NCI-H446 treated with DMSO at 0.1 percent for 48 hours (cell line): Measurements from ENCODE around the gene OPRD1.
"Not testable (repeated sequence)": the region's sequence is repeated elsewhere in the genome, so short reads cannot be mapped to it uniquely, and the experiment has no call there.

Experiments
- DNase-seq: peaks from one replicate; lab custom pipeline; 2025; lab: John Stamatoyannopoulos, UW

The OPRD1 gene

DNA sequence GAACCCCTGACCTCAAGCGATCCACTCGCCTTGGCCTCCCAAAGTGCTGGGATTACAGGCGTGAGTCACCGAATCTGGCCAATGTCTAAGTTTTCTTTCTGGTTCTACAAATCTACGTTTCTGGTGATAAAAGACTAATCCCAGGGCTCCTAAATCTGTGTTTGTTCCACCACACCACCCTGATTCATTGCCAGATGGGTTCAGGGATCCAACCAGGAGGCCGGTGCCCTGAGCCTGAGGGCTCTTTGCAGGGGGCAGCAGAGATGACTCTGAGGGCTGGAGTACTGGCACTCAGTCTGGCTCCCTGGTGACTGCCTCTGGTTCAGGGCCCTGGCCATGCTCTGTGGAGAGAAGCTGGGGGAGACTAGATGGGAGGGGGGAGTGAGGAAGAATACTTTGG lies 10.5 kb upstream of the OPRD1 start:
- DNase-seq = no peak

DNA sequence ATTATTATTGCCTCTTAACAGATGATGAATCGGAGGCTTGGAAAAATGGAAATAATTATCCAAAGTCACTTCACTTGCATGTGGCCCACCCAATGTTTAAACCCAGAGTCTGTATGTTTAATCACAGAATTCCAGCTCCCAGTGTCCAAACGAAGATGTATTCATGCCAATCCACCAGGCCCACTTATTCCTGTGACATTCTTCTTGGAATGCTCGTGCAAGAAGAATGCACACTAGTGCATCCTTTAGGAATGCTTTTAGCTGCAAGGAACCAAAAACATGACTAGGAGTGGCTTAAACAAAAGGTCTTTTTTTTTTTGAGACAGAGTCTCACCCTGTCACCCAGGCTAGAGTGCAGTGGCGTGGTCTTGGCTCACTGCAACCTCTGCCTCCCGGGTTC lies 8.9 kb upstream of the OPRD1 start:
- no peak for DNase-seq

DNA sequence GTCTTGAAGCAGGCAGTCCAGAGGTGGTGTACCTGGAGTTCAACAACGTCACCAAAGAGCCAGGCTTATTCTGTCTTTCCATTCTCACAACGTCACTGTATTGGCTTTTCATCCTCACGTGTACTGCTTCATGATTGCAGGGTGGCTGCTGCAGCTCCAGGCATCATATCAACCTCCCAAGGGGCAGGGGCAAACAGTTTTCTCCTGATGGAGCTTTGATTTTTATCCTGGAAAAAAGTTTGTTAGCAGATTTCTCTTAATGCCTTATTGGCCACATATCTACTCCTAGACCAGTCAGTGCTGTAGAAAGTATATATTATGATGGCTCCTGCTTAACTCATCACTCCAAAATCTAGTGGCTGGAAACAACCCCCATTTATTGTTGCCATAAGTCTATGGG lies 8.3 kb upstream of the OPRD1 start:
- DNase-seq = no peak

DNA sequence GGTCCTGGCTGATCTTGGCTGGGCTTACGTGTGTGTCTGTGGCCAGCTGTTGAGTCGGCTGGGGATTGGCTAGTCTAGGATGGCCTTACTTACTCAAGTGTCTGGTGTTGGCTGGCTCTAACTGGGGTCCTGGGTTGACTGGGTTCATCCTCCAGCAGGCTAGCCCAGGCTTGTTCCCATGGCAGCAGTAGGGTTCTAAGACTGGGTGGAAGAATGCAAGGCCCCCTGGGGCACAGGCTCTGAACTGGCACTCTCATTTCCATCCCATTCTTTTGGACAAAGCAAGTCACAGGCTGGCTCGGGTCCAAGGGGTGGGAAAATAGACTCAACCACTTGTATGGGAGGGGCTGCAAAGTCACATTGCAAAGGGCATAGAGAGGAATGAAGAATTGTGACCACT lies 7.9 kb upstream of the OPRD1 start:
- DNase-seq = peak; percentile 80

DNA sequence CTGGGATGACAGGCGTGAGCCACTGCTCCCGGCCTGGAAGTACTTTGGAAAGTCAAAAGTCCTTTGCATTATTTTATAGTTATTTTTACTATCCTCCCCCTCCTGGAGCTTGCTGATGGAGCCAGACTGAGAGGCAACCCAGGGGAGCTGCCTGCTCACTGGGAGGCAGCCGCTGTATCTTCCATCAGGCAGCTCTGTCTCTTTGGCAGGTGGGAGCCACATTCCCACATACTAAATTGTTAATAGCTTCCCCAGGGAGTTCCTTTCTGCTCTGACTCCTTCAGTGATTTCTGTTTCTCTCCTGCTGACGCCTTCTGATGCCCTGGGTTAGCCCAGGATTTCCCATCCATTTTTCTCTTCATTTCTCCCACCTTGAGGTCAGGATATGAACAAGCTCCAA lies 4.9 kb upstream of the OPRD1 start:
- DNase-seq = no peak

DNA sequence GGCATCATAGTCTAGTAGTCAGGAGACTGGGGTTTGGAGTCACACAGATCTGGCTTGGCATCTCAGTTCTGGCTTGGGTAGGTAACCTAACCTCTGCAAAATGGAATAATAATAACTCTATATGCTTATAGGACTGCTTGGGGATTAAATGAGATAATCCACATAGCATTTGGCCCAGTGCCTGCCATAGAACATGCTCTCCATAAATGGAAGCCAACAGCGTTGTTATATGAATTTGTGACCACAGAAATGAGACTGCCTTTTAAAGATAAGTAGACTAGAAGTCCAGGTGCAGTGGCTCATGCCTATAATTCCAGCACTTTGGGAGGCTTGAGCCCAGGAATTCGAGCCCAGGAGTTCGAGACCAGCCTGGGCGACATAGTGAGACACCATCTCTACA lies 4.0 kb upstream of the OPRD1 start:
- DNase-seq = no peak

DNA sequence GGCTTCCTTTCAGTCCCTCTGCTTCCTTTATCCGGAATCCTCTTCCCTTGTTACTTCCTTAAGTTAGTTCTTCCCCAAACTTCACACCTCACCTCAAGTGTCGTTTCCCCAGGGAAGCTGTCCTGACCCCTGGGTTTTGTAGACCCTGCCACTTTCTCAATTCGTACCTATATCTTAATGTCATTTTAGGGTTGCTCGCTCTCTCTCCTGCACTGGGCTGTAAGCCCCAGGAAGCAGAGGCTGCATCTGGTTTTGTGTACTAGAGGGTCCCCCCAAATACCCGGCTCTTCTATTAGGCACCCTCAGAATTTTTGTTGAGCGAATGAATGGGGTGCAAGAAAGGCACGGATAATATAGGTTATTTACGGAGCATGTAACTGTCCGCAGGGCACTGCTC lies 603 bp upstream of the OPRD1 start:
- DNase-seq = no peak

DNA sequence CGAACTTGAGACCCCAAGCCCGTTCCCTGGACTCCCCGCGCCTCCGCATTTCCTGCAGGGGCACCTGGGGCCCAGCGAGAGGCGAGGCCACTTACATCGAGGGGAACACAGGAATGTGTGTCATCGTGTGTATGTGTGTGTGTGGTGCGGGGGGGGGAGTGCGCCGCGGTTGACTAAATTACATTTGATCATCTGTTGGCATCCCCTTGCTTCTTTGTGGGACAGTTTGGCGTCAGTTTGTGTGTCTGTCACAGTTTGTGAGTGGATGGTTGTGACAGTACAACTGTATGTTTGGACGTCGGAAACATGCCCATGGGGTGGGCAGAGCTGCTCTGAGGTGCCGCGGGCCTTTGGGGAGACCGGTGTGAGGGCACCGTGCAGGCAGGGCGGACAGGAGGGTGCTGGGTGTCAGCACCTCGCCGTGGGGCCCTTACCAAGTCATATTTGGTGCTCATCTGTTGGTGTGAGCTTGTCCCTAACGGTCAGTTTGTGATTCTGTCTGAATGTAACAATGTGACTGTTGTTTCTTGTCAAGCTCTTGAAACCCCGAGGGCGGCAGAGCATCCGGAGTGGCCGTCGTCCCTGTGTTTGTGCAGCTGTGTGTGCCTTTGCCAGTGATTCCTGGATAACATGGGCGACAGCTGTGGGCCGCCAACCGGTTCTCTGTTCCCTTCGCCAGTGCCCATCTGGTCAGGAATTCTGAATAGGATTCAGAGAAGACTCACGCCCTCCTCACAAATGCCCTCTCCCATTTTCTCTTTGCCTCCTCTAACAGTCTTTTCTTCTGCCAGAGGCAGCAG lies 899 bp downstream of the OPRD1 start:
- DNase-seq = no peak

DNA sequence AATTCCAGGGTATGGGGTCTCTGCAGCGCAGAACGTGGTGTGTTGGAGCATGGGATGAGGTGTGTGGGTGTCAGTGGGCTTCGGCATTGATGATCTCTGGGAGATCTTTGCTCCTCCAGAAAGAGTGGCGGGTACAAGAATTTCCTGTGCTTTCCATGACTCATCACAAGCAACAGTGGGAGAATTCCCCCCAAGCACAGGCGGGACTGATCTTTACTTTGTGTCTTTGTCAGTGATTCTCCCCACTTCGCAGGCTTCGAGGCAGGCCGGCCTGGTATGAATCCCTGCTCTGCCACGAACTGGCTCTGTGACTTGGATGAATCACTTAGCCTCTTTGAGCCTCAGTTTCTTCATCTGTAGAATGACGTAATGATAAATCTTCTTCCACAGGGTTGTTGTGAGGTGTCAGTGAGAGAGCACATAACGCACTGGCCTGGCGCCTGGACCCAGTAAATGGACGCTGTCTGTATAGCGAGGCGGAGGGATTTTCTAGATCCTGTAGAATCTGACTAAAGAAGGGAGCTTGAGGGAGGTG lies 2.0 kb downstream of the OPRD1 start:
- no peak for DNase-seq

DNA sequence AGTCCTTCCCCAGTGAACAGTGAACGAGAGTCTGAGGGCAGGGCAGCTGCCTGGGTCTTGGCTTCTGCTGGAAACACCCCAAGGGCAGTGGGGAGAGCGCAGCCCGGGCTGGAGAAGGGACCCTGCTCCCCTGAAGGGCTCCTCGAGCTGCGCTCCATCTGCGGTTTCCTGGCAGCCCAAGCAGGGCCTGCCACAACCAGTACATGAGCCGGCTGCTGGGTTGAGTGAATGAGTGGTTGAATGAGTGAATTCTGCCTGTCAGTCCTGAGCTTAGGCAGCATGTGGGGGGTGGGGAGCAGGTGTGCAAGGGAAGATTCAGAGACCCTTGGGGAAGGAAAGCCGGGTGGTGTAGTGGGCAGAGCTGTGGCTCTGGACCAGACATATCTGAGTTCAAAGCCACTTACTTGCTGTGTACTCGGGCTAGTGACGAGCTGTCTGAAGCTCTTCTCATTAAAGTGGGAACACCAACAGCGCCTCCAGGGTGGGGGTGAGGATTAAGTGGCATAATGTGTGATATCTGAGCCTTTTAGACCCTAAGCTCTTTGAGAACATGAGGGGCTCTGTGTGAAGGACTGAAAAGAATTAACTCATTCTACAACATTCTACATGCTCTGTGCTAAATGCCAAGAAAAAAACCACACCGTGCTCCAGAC lies 3.7 kb downstream of the OPRD1 start:
- DNase-seq = no peak

DNA sequence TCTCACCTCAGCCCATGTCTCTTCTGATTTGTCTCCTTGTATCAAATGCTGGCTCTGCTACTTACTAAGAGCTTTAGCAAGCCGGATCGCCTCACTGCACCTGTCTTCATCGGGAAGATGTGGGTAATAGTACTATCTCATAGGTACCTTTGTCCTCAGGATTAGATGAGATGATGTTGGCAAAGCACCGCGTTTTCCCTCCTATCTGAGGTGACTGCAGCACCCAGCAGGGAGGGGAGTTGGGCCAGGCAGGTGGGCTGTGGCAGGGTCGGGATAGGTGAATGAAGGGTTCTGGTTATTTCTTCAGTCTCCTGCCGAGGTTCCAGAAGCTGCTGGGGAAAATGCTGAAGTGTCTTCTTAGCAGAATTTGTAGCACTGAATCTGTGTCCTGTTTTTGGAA lies 5.2 kb downstream of the OPRD1 start:
- DNase-seq = no peak

DNA sequence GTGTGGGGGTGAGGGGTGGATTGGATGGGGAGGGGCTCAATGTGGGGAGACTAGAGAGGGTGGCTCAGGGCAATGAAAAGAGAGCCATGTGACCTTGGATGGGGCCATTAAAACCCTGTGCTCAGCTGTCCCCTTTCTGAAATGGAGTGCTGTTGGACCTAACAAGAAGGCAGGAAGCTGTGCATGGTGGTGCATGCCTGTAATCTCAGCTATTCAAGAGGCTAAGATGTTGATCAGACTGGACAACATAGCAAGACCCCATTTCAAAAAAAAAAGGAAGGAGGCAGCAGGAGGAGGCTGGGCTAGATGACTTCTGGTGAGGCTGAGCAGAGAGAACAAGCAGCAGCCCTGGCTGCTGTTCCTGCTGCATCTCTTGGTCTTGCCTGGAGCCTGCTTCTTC lies 7.0 kb downstream of the OPRD1 start:
- DNase-seq = no peak

DNA sequence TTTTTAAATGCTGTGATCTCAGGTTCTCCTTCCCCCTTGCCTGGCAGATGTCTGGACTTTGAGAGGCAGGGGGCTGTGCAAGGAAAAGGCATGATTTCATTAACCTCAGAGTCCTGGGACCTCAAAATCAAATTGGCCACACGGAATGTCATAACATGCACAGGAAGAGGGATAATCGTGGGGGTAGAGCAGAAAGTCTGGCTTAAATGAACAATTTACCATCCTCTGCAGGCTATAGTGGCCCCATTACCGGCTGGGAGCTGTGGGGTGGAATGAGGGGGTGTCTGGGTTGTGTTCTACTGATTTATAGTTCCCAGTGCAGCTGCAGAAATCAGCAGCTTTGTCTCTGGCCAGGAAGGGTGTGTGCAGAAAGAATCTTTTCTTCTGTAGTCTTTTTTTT lies 10.8 kb downstream of the OPRD1 start:
- no peak for DNase-seq

DNA sequence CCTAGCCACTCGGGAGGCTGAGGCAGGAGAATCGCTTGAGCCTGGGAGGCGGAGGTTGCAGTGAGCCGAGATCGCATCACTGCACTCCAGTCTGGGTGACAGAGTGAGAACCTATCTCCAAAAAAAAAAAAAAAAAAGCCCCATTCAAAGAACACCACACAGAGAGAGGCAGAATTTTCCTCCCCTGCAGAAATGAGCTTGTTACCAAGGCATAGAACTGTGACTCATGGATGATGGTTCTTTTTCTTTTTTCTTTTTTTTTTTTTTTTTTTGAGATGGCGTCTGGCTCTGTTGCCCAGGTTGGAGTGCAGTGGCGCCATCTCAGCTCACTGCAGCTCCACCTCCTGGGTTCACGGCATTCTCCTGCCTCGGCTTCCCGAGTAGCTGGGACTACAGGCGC lies 12.1 kb downstream of the OPRD1 start:
- DNase-seq = not testable (repeated sequence)

DNA sequence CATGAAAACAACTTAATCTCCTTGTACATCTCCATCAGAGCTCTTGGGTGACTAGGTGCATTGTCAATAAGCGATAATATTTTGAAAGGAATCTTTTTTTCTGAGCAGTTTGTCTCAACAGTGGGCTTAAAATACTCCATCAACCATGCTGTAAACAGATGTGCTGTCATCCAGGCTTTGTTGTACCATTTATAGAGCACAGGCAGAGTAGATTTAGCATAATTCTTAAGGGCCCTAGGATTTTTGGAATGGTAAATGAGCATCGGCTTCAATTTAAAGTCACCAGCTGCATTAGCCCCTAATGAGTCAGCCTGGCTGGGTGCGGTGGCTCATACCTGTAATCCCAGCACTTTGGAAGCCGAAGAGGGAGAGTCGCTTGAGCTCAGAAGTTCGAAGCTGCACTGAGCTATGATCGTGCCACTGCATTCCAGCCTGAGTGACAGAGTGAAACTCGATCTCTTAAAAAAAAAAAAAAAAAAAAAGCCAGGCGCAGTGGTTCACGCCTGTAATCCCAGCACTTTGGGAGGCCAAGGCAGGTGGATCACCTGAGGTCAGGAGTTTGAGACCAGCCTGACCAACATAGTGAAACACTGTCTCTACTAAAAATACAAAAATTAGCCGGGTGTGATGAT lies 16.4 kb downstream of the OPRD1 start:
- DNase-seq = not testable (repeated sequence)

DNA sequence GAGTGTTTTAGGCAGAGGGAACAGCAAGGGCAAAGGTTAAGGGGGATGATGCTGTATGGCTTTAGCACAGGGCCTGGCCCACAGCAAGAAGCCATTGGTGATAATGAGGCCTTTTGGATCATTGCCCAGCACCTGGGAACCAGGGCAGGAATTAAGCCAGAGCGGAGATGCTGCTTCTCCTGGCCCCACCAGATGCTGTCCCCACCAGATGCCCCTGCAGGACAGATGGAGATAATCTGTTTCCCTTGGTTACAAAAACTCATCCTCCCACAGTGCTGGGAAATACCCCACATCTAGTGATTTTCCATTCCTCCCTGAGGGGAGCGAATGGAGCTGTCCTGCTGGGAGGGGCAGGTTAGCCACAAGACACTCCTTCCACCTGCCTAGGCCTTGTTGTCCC lies 18.8 kb downstream of the OPRD1 start:
- DNase-seq = peak; percentile 44

DNA sequence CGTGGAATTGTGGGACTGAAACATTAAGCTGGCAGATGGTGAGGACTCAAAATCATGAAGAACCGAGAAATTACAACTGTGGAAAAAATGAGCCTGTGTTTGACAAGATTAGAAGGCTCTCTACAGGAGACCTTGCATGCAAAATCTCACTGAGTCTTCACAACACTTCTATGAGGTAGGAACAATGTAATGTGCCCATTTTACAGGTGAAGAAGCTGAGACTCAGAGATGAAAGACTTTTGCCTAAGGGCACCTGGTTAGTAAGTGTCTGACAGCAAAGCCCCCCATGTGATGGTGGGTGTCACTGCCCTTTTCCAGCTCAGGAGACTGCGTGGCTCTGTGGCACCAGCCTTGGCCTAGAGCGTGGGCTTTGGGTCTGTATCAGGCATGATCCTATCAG lies 21.0 kb downstream of the OPRD1 start:
- DNase-seq = no peak

DNA sequence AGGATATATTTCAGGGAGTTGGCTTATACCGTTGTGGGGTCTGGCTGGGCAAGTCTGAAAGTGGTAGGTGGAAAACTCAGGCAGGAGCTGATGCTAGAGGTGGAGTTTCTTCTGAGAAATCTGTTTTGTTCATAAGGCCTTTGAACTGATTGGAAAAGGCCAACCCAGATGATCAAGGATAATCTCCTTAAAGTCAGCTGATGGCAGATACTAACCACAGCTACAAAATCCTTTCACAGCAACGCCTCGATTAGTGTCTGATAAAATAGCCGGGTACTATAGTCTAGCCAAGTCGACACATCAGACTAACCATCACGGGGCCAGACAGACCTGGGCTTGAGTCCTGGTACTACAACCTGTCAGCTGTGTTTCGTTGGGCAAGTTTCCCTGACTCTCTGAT lies 21.4 kb downstream of the OPRD1 start:
- no peak for DNase-seq

DNA sequence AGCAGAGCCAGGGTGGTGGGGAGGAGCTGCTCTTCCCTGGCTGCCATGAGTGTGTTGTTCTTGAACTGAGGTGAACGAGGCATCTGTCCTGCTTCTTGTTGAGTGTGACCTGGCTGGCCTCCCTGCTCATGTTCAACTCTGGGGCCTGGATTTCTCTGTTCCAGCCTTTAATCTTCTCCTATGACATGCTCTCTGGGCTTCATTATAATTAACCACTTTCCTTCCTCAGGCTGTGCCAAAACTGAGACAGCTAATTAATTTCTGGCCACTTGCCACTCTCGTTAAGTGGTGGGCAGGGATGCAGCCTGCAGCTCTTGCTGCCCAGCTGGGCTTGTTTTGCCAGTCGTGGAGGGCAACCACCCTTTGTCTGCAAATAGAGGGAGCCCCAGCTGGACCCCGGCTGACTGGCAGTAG lies 23.3 kb downstream of the OPRD1 start:
- DNase-seq = peak; percentile 90

DNA sequence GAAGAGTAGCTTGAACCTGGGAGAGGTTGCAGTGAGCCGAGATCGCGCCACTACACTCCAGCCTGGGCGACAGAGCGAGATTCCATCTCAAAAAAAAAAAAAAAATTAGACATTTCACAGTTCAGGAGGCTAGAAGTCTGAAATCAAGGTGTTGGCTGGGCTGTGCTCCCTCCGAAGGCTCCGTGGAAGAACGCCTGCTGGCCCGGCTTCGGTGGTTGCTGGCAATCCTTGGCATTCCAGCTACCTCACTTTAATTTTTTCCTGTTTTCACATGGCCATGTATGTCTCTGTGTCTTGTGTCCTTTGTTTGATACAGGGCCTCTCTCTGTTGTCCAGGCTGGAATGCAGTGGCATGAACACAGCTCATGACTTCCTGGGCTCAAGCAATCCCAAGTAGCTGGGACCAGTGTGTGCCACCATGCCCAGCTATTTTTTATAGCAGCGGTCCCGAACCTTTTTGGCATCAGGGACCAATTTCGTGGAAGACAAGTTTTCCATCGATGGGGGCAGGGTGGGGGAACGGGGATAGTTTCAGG lies 24.5 kb downstream of the OPRD1 start:
- no peak for DNase-seq

DNA sequence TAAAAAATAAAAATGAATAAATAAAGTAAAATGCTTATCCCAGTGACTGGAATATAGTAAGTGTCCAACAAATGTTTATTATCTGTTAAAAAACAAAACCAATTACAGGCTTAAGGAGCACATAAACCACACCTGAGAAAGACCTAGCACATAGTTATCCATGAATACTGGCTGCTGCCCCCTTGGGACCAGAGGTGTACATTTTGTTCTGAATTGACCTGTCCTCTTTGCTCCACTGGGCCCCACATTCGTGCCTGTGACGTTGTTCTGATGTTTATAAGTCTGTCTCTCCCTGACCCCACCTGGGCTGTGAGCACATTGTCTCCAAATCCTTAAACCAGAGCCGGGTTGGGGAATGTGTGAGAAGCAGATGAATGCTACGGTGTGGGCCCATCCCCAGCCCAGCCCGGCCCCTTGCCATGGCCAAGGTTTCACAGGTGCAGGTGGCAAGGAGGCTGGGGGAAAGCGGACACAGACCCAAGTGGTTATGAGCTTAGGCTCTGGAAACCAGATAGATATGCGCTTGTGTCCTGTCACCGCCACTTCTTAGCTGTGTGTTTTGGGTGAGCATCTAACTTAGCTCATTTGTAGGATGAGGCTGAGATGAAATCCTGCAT lies 29.1 kb downstream of the OPRD1 start:
- DNase-seq = no peak

DNA sequence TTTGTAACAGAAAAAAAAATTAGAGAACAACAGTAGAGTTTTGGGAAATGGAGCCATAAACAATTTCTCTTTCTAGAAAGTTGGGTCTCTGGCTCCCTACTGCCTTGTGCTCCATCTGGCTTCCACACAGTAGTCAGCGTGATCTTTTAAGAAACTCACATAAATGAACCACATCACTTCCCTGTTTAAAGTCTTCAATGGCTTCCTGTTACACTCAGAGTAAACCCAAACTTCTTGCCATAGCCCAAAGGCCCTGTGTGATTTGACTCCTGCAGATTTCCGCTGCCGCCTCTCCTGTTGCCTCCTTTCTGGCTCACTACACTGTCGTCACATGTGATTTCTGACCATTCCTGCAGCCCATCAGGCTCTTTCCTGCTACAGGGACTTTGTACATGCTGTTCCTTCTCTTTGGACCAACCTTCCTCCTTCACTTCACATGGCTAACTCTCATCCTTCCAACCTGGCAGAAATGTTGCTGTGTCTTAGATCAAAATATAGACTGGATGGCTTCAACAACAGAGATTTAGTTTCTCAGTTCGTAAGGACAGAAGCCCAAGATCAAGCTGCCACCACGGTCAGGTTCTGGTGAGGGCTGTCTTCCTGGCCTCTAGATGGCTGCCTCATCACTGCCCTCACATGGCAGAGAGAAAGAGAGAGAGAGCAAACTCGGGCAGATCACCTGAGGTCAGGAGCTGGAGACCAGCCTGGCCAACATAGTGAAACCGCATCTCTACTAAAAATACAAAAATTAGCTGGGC lies 34.0 kb downstream of the OPRD1 start:
- DNase-seq = no peak
